ENCODE measurements around the gene MINDY4B.

GRCh38 chr3:150906461-150906860, 1.2 kb upstream of the MINDY4B start:
- TF ChIP-seq CTCF (IDR thresholded peaks at IDR 0.05) (no peak), POLR2A (IDR thresholded peaks at IDR 0.05) (no peak)
